Stomach (tissue), 9 donors: Measurements from ENCODE around the gene MEGF8. TPM values are rescaled to one million over a fixed set of nuclear protein-coding genes. Genes with fewer than 3 reads are reported as not detected.

ENCODE experiments used
- DNase-seq, 2 donors: peaks; one replicate each; pipeline versions ENCODE4 v3.0.0 to v3.0.0-alpha.2; 2013 to 2019
- H3K27ac ChIP-seq, 5 donors: fragments of 200-600 bp in 4 of 5; sonication (generic) in 4 of 5; one replicate each; pipeline ENCODE4 v1.5.1; 2013 to 2019; ENCODE audit warnings: mild to moderate bottlenecking in 1 of 5, moderate library complexity in 1 of 5
- H3K27me3 ChIP-seq, 3 donors: fragments of 200-600 bp; sonication (generic); one replicate each; pipeline ENCODE4 v1.5.1; 2017 to 2019; ENCODE audit warnings: mixed run types in 1 of 3
- H3K36me3 ChIP-seq, 4 donors: fragments of 200-600 bp; sonication (generic); 1 replicate in 3 of 4; 2 replicates in 1 of 4; pipeline ENCODE4 v1.5.1; 2016 to 2019
- H3K4me1 ChIP-seq, 4 donors: fragments of 200-600 bp; sonication (generic); one replicate each; pipeline ENCODE4 v1.5.1; 2016 to 2019
- H3K4me3 ChIP-seq, 4 donors: fragments of 200-600 bp; sonication (generic) in 3 of 4; one replicate each; pipeline ENCODE4 v1.5.1; 2016 to 2019; ENCODE audit warnings: mild to moderate bottlenecking in 1 of 4
- H3K9me3 ChIP-seq, 4 donors: fragments of 200-600 bp; sonication (generic); one replicate each; pipeline ENCODE4 v1.5.1; 2016 to 2019
- EP300 ChIP-seq: sonication (generic); formaldehyde crosslinking; IDR thresholded peaks from one replicate; pipeline ENCODE4 v1.6.1; 2017; ENCODE audit warnings: antibody characterized with exemption
- POLR2A ChIP-seq, 4 donors: fragments of 450-650 bp; IDR thresholded peaks; one replicate each; pipeline ENCODE4 v1.6.1; 2016; ENCODE audit warnings: antibody characterized with exemption in 4 of 4, control low read depth in 2 of 4, mild to moderate bottlenecking in 1 of 4, moderate library complexity in 1 of 4
- POLR2AphosphoS5 ChIP-seq, 3 donors: sonication (generic); formaldehyde crosslinking; IDR thresholded peaks; one replicate each; pipeline ENCODE4 v1.6.1; 2016; ENCODE audit warnings: antibody characterized with exemption in 3 of 3
- WGBS, 5 donors: extraction: QIAGEN DNeasy Blood & Tissue Kit in 3 of 5; methylation state at CpG; one replicate each; pipeline versions ENCODE4 v1.1.5 to v1.1.7; 2013 to 2018; 5-methylcytosine and 5-hydroxymethylcytosine counted together
- intact Hi-C: fragments of 100-400 bp; cut with DNase I; formaldehyde crosslinking; loops from one replicate; pipeline ENCODE4 v1.15.1; 2023; ENCODE audit warnings: low total_unique reads
- polyA plus RNA-seq, 3 donors: library from polyadenylated mRNA; stranded (reverse); fragments of 200-250 nt; gene quantifications; one replicate each; pipeline ENCODE4 v1.2.3, GENCODE V29; 2013
- total RNA-seq, 5 donors: library from RNA; depleted of rRNA; stranded (reverse); fragments of >200 nt; gene quantifications; one replicate each; pipeline versions ENCODE4 v1.1.0 to v1.2.3, GENCODE V29; 2014 to 2016
- TF ChIP-seq, protein P1 (sequence below), 7 experiments: fragments of 450-650 bp in 4 of 7; fragments of 200-600 bp in 3 of 7; sonication (generic) in 3 of 7; IDR thresholded peaks; one replicate each; pipeline ENCODE4 v1.5.1; 2016 to 2019; ENCODE audit warnings: antibody characterized with exemption in 7 of 7, control low read depth in 2 of 7, mild to moderate bottlenecking in 1 of 7
- donor health status: healthy with polysubstance abuse.
- donor health status: Bipolar disorder and iron deficiency.
- donor health status: healthy.

The MEGF8 gene
- total and polyA plus RNA-seq, 8 donors = 2.6 to 46.3 (median 12.3) TPM

DNA sequence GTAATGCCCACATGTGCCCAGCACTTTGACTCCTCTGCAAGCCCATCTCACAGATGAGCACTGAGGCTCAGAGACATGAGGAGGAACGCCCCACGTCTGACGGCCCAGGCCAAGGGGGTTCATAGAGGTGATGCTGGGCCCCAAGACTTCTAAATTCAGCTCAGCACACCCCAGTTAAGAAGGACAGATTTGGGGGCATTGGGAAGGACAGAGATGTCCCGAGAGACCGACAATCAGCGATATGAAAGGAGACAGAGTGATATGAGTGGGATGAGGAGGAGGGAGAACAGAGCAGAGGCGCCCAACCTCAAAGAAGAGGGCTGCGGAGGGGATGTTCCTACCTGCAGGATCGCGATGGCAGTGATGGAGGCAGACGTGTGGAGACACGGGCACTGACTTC is 64.5 kb downstream of the MEGF8 start, which contains the start of gene CNFN:
CNFN (minus strand) TSS at position 399 of the 400 bp plus-strand sequence. CDS start 1,260 bp downstream, outside the sequence.
- 43 to 69% (median 53%) methylated on average over 12 of the region's 12 CpGs for WGBS, 5 donors
- no peak for TF ChIP-seq POLR2A (IDR thresholded peaks at IDR 0.05)
- no peak for TF ChIP-seq EP300
- no peak for TF ChIP-seq POLR2AphosphoS5 (IDR thresholded peaks at IDR 0.05)
- TF ChIP-seq, protein P1, sequence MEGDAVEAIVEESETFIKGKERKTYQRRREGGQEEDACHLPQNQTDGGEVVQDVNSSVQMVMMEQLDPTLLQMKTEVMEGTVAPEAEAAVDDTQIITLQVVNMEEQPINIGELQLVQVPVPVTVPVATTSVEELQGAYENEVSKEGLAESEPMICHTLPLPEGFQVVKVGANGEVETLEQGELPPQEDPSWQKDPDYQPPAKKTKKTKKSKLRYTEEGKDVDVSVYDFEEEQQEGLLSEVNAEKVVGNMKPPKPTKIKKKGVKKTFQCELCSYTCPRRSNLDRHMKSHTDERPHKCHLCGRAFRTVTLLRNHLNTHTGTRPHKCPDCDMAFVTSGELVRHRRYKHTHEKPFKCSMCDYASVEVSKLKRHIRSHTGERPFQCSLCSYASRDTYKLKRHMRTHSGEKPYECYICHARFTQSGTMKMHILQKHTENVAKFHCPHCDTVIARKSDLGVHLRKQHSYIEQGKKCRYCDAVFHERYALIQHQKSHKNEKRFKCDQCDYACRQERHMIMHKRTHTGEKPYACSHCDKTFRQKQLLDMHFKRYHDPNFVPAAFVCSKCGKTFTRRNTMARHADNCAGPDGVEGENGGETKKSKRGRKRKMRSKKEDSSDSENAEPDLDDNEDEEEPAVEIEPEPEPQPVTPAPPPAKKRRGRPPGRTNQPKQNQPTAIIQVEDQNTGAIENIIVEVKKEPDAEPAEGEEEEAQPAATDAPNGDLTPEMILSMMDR (IDR thresholded peaks at IDR 0.05) = no peak
- intact Hi-C loops = no loop called here
- H3K27me3 ChIP-seq = peaks cover 6 to 67% (median 41%) of the 10 kb centered on the region in 3 donors
- no peaks in the 10 kb centered on the region for H3K9me3 ChIP-seq
- no peak within 1 kb of the TSS for H3K4me3 ChIP-seq
- no peak within 1 kb of the TSS for H3K27ac ChIP-seq
- H3K4me1 ChIP-seq = peaks cover 8 to 14% (median 11%) of the 10 kb centered on the region in 4 donors
- no peak for DNase-seq
- no peaks in the 10 kb centered on the region for H3K36me3 ChIP-seq

DNA sequence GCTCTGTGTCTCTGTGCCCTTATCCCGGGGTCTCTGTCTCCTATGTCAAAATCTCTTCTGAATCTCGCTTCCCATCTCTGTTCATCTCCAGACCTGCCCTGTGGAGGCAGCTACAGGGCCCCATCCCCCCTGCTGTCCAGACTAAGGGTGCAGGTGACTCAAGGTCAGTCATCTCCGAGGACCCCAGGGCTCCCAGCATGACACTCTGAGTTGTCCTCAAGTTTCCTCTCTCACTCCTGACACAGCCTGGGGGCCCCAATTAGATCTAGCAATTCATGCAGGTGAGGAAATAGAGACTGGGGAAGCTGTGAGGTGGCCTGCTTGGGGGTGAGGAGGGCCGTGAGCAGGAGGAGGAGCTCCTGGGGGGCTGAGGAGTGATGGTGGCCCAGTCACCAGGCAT is 66.7 kb downstream of the MEGF8 start:
- peaks cover 6 to 46% (median 40%) of the 10 kb centered on the region in 3 donors for H3K27me3 ChIP-seq
- no peak for DNase-seq
- no peak overlapping the region for H3K4me3 ChIP-seq
- no peaks in the 10 kb centered on the region for H3K36me3 ChIP-seq
- H3K4me1 ChIP-seq = peaks cover 3 to 14% (median 8%) of the 10 kb centered on the region in 4 donors
- 61 to 76% (median 63%) methylated on average over 4 of the region's 4 CpGs for WGBS, 5 donors
- no peaks in the 10 kb centered on the region for H3K9me3 ChIP-seq
- no peak overlapping the region for H3K27ac ChIP-seq
- intact Hi-C loops = no loop called here
- TF ChIP-seq POLR2A (IDR thresholded peaks at IDR 0.05) = no peak
- no peak for TF ChIP-seq POLR2AphosphoS5 (IDR thresholded peaks at IDR 0.05)
- TF ChIP-seq EP300 = no peak
- TF ChIP-seq, protein P1 (IDR thresholded peaks at IDR 0.05) = no peak

- no peak for TF ChIP-seq EP300
- TF ChIP-seq POLR2AphosphoS5 (IDR thresholded peaks at IDR 0.05) = no peak
- TF ChIP-seq POLR2A (IDR thresholded peaks at IDR 0.05) = no peak
- TF ChIP-seq, protein P1 (IDR thresholded peaks at IDR 0.05) = no peak
- H3K4me1 ChIP-seq = peaks cover 7 to 22% (median 15%) of the 10 kb centered on the region in 4 donors
- H3K36me3 ChIP-seq = no peaks in the 10 kb centered on the region
- H3K4me3 ChIP-seq = no peak overlapping the region
- intact Hi-C loops = no loop called here
- no peaks in the 10 kb centered on the region for H3K9me3 ChIP-seq
- DNase-seq = no peak
- H3K27me3 ChIP-seq = peaks cover 6 to 22% (median 21%) of the 10 kb centered on the region in 3 donors
- 73 to 88% (median 84%) methylated on average over 8 of the region's 8 CpGs for WGBS, 5 donors
- H3K27ac ChIP-seq = no peak overlapping the region
Measured at GRCh38 chr19:42394751-42395150, 69.3 kb downstream of the MEGF8 start.

DNA sequence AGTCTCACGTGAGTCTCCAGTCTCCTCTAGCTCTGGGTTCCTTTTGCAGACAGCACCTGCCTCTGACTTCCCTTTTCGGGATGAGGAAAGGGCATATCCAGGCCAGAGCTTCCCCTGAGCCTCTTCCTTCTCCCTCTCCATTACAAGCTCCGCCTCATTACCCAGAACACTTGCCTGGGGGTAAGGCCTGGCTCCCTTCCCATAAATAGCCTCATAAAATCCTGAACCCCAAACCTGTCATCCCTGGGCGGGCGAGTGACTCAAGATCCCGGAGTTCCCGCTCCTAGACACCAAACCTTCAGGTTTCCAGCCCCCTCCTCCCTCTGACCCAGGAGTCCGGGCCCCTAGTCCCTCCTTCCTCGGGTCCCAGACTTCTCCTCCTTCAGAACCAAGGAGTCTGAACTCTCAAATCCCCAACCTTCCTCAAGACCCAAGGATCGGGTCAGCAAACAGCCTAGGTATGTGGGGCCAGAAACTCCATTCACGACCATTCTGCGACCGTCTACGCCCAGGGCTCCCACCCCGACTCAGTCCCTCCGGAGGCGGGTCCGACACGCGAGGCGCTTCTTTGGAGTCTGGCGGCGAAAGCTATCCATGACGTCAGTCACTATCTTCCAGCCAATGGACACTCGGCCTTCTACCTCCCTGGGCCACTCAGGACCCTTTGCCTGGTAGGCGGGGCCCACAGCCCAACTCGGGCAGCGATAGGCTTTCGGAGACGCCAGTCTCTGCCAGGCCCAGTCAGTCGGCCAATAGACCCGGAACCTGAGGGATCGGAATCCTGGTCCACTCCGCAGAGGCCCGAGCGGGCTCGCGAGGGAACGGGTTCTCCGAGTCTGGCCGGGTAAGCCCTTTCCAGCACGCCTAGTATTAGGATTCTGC is 71.2 kb downstream of the MEGF8 start:
- Histone ChIP-seq H3K36me3 (no peaks in the 10 kb centered on the region), H3K27me3 (peaks cover 0 to 3% (median 2%) of the 10 kb centered on the region in 3 donors), H3K9me3 (no peaks in the 10 kb centered on the region), H3K27ac (peak overlapping the region; percentile 50 to 84 (median 73)), H3K4me1 (peaks cover 13 to 33% (median 24%) of the 10 kb centered on the region in 4 donors), H3K4me3 (peak overlapping the region; percentile 51 to 60 (median 52))
- DNase-seq = peak; percentile 99 to 100
- TF ChIP-seq, protein P1 (IDR thresholded peaks at IDR 0.05) = no peak
- TF ChIP-seq POLR2AphosphoS5 (IDR thresholded peaks at IDR 0.05) = peak; percentile 74 to 88 (median 79)
- 4 to 7% (median 5%) methylated on average over 38 to 42 of the region's 42 CpGs for WGBS, 5 donors
- intact Hi-C loops = no loop called here
